HL-60 (cell line): ENCODE results near the gene LIMS2.
A peak's percentile ranks its signal among the peaks of the same experiment; 100 is the strongest.

Source experiments
- DNase-seq, 2 experiments: peaks; one replicate each; pipeline ENCODE4 v3.0.0-alpha.2; 2010 to 2020; ENCODE audit warnings: low read depth in 1 of 2, low spot score in 1 of 2
- H3K27ac ChIP-seq: fragments of 250-450 bp; sonication (Bioruptor Pico); replicated peaks from 2 replicates; pipeline ENCODE4 v1.5.1; 2020; ENCODE audit warnings: mild to moderate bottlenecking, moderate library complexity
- H3K27me3 ChIP-seq: fragments of 250-450 bp; sonication (Bioruptor Pico); 2 replicates; pipeline ENCODE4 v1.5.1; 2021; ENCODE audit warnings: mild to moderate bottlenecking, moderate library complexity; ENCODE audit not compliant: insufficient read depth, poor library complexity, severe bottlenecking
- H3K4me3 ChIP-seq: replicated peaks from 2 replicates; pipeline ENCODE4 v1.5.1; 2011; ENCODE audit warnings: mild to moderate bottlenecking, control low read depth, low read length; ENCODE audit not compliant: insufficient read depth
- CTCF ChIP-seq: IDR thresholded peaks from one replicate; pipeline ENCODE4 v1.5.1; 2011; ENCODE audit warnings: low read length, control low read depth, inconsistent platforms; ENCODE audit not compliant: insufficient read depth
- GABPA ChIP-seq: IDR thresholded peaks from 2 replicates; pipeline ENCODE4 v1.6.1; 2012; ENCODE audit warnings: low read depth
- POLR2AphosphoS5 ChIP-seq: IDR thresholded peaks from 2 replicates; pipeline ENCODE4 v1.6.1; 2012; ENCODE audit warnings: low read depth
- SPI1 ChIP-seq: IDR thresholded peaks from 2 replicates; pipeline ENCODE4 v1.6.1; 2012; ENCODE audit warnings: low read depth, mild to moderate bottlenecking, borderline replicate concordance
- TF ChIP-seq, protein P1 (sequence below): IDR thresholded peaks from 2 replicates; pipeline ENCODE4 v1.6.1; 2012; ENCODE audit warnings: low read depth; ENCODE audit not compliant: insufficient replicate concordance

The LIMS2 gene

GRCh38 chr2:127704641-127705390 lies 29.5 kb upstream of the LIMS2 start:
- DNase-seq, result no peak
- Histone ChIP-seq H3K27me3 (no peaks in the 10 kb centered on the region), H3K4me3 (no peak overlapping the region), H3K27ac (no peak overlapping the region)
- TF ChIP-seq SPI1, result no peak
- TF ChIP-seq CTCF, result no peak
- TF ChIP-seq, protein P1, sequence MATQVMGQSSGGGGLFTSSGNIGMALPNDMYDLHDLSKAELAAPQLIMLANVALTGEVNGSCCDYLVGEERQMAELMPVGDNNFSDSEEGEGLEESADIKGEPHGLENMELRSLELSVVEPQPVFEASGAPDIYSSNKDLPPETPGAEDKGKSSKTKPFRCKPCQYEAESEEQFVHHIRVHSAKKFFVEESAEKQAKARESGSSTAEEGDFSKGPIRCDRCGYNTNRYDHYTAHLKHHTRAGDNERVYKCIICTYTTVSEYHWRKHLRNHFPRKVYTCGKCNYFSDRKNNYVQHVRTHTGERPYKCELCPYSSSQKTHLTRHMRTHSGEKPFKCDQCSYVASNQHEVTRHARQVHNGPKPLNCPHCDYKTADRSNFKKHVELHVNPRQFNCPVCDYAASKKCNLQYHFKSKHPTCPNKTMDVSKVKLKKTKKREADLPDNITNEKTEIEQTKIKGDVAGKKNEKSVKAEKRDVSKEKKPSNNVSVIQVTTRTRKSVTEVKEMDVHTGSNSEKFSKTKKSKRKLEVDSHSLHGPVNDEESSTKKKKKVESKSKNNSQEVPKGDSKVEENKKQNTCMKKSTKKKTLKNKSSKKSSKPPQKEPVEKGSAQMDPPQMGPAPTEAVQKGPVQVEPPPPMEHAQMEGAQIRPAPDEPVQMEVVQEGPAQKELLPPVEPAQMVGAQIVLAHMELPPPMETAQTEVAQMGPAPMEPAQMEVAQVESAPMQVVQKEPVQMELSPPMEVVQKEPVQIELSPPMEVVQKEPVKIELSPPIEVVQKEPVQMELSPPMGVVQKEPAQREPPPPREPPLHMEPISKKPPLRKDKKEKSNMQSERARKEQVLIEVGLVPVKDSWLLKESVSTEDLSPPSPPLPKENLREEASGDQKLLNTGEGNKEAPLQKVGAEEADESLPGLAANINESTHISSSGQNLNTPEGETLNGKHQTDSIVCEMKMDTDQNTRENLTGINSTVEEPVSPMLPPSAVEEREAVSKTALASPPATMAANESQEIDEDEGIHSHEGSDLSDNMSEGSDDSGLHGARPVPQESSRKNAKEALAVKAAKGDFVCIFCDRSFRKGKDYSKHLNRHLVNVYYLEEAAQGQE, result no peak
- no peak for TF ChIP-seq GABPA
- TF ChIP-seq POLR2AphosphoS5, result no peak

DNA sequence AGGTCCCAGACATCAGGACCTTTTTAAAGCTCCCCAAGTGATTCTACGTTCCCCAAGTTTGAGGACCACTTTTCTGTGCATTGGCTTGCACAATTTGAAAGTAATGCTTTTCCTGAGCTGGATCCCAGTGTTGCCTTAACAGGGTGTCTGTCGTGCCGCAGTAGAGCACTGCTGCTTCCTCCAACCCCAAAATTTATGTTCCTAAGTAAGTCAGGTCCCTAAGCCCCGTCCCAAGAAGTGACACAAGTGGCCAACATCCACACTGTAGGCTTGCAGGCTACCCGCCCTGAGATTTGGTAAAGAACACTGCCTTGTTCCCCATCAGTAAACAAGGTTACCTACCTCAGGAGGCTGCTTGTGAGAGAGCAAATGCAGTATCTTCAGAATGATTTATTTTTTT lies 28.0 kb upstream of the LIMS2 start:
- TF ChIP-seq GABPA (no peak), POLR2AphosphoS5 (no peak), CTCF (no peak), SPI1 (no peak)
- TF ChIP-seq, protein P1, result no peak
- DNase-seq, result no peak
- Histone ChIP-seq H3K4me3 (no peak overlapping the region), H3K27ac (no peak overlapping the region), H3K27me3 (no peaks in the 10 kb centered on the region)

DNA sequence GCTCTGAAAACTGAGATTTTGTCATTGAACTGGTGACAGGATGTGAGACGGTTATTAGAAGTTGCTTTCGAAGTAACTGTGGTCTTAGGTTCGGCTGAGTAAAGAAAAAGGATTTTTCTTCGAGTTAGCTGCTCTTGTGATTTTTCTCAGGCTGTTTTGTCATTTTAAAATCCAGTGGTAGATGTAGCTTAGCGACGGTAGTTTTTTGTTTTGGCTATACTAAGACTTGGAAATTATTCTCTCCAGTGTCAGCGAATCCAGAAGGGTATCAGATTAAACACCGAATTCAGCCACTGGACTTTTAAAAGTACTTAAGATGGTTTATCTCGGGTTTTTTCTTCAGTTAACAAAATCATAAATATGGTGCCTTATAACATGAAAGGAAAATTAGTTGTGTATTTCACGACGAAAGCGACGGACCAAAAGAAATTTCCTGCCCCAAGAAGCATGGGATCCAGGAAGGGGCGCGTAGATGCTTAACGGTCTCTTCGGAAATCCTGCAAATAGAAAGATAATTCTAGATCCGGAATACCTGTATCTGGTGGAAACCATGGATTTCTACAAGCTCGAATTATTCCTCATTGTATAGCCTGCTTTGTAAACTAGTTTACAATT lies 27.2 kb upstream of the LIMS2 start:
- Histone ChIP-seq H3K4me3 (peak overlapping the region; percentile 34), H3K27me3 (no peaks in the 10 kb centered on the region), H3K27ac (peak overlapping the region; percentile 26)
- no peak for DNase-seq
- TF ChIP-seq, protein P1, result no peak
- TF ChIP-seq GABPA (no peak), POLR2AphosphoS5 (no peak), SPI1 (no peak), CTCF (no peak)
